GM19463 (cell line): ENCODE data around the gene RAB33B.
"Not testable (repeated sequence)": the region's sequence is repeated elsewhere in the genome, so short reads cannot be mapped to it uniquely, and the experiment has no call there.

Experiments used
- ATAC-seq: cut with Tn5 transposase; IDR thresholded peaks from one replicate; pipeline ENCODE4 v1.9.1; 2021; ENCODE audit warnings: mild to moderate bottlenecking, moderate library complexity; ENCODE audit not compliant: unreplicated experiment

The RAB33B gene

GRCh38 chr4:139461022-139461628 lies 7.2 kb downstream of the RAB33B start:
- ATAC-seq = no peak

- not testable (repeated sequence) for ATAC-seq
Measured at GRCh38 chr4:139464512-139464911, 10.6 kb downstream of the RAB33B start.

GRCh38 chr4:139465922-139466321 lies 12.0 kb downstream of the RAB33B start:
- ATAC-seq = no peak

- ATAC-seq = not testable (repeated sequence)
Measured at GRCh38 chr4:139468756-139469155, 14.8 kb downstream of the RAB33B start.

- no peak for ATAC-seq
Measured at GRCh38 chr4:139469216-139469615, 15.3 kb downstream of the RAB33B start.

GRCh38 chr4:139469869-139470268 lies 15.9 kb downstream of the RAB33B start:
- ATAC-seq = no peak

- no peak for ATAC-seq
Measured at GRCh38 chr4:139470295-139470694, 16.4 kb downstream of the RAB33B start.

- ATAC-seq = peak; percentile 63
Measured at GRCh38 chr4:139470997-139471665, 17.2 kb downstream of the RAB33B start.

- ATAC-seq = no peak
Measured at GRCh38 chr4:139472852-139473251, 18.9 kb downstream of the RAB33B start.

- ATAC-seq = no peak
Measured at GRCh38 chr4:139476363-139476762, 22.4 kb downstream of the RAB33B start.

GRCh38 chr4:139481465-139481864 lies 27.5 kb downstream of the RAB33B start:
- no peak for ATAC-seq

- no peak for ATAC-seq
Measured at GRCh38 chr4:139483000-139483399, 29.1 kb downstream of the RAB33B start.

GRCh38 chr4:139484783-139485311 lies 30.9 kb downstream of the RAB33B start:
- ATAC-seq = no peak

- ATAC-seq = no peak
Measured at GRCh38 chr4:139488442-139488841, 34.5 kb downstream of the RAB33B start.

- no peak for ATAC-seq
Measured at GRCh38 chr4:139489638-139490037, 35.7 kb downstream of the RAB33B start.

GRCh38 chr4:139492429-139492828 lies 38.5 kb downstream of the RAB33B start:
- no peak for ATAC-seq

- ATAC-seq = no peak
Measured at GRCh38 chr4:139493176-139493575, 39.3 kb downstream of the RAB33B start.

GRCh38 chr4:139499186-139499585 lies 45.3 kb downstream of the RAB33B start:
- ATAC-seq = no peak

GRCh38 chr4:139501117-139501516 lies 47.2 kb downstream of the RAB33B start:
- no peak for ATAC-seq

GRCh38 chr4:139501527-139501926 lies 47.6 kb downstream of the RAB33B start:
- ATAC-seq = no peak

- no peak for ATAC-seq
Measured at GRCh38 chr4:139501927-139502899, 48.3 kb downstream of the RAB33B start.
